22Rv1 (cell line): Measurements from ENCODE around the gene AMBRA1.

Experiments used
- CTCF ChIP-seq: fragments of 450-650 bp; IDR thresholded peaks from 2 replicates; pipeline ENCODE4 v1.5.1; 2017; ENCODE audit warnings: mild to moderate bottlenecking
- ZFX ChIP-seq: fragments of 450-650 bp; IDR thresholded peaks from 2 replicates; pipeline ENCODE4 v1.6.1; 2017; ENCODE audit warnings: antibody characterized with exemption, borderline replicate concordance

DNA sequence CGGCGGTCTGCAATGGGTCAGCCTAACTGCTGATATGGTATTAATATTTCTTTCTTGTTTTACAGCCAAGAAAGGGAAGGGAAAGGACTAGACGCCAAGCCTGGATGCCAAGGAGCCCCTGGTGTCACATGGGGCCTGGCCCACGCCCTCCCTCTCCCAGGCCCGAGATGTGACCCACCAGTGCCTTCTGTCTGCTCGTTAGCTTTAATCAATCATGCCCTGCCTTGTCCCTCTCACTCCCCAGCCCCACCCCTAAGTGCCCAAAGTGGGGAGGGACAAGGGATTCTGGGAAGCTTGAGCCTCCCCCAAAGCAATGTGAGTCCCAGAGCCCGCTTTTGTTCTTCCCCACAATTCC, 210.4 kb downstream of the AMBRA1 start:
- TF ChIP-seq CTCF (peak; percentile 56), ZFX (no peak)
